GM12865 (cell line): ENCODE results near the gene PGS1.
A peak's percentile ranks its signal among the peaks of the same experiment; 100 is the strongest.

ENCODE experiments used
- DNase-seq: peaks from one replicate; pipeline ENCODE4 v3.0.0; 2010; ENCODE audit warnings: low read depth
- H3K4me3 ChIP-seq: 2 replicates; pipeline ENCODE4 v1.5.1; 2011; ENCODE audit warnings: mild to moderate bottlenecking, low read depth, low read length, control low read depth
- CTCF ChIP-seq: IDR thresholded peaks from 2 replicates; pipeline ENCODE4 v1.5.1; 2011; ENCODE audit warnings: low read length, control low read depth, low read depth, inconsistent platforms; ENCODE audit not compliant: insufficient read depth; ENCODE audit errors: missing control alignments

Gene PGS1

GRCh38 chr17:78337244-78338109 is 41.0 kb upstream of the PGS1 start:
- no peak overlapping the region for H3K4me3 ChIP-seq

GRCh38 chr17:78338486-78339259 is 39.8 kb upstream of the PGS1 start:
- TF ChIP-seq CTCF = no peak

More at GRCh38 chr17:78337244-78338109, 41.0 kb upstream of the PGS1 start:
- peak; percentile 83 for DNase-seq
- TF ChIP-seq CTCF = no peak

GRCh38 chr17:78340183-78340955 is 38.1 kb upstream of the PGS1 start:
- no peak for TF ChIP-seq CTCF
- no peak overlapping the region for H3K4me3 ChIP-seq
- no peak for DNase-seq

More at GRCh38 chr17:78338486-78339259, 39.8 kb upstream of the PGS1 start:
- DNase-seq = peak; percentile 67
- H3K4me3 ChIP-seq = no peak overlapping the region

GRCh38 chr17:78341559-78342448 is 36.6 kb upstream of the PGS1 start:
- H3K4me3 ChIP-seq = no peak overlapping the region
- TF ChIP-seq CTCF = no peak
- DNase-seq = no peak

- TF ChIP-seq CTCF = no peak
- no peak overlapping the region for H3K4me3 ChIP-seq
- no peak for DNase-seq
Measured at GRCh38 chr17:78342449-78343186, 35.8 kb upstream of the PGS1 start.

GRCh38 chr17:78343187-78343542 is 35.3 kb upstream of the PGS1 start:
- no peak for TF ChIP-seq CTCF
- no peak overlapping the region for H3K4me3 ChIP-seq
- DNase-seq = no peak
